Smooth muscle cell (in vitro differentiated cells): Measurements from ENCODE around the gene USP53. TPM values are rescaled to one million over a fixed set of nuclear protein-coding genes. Genes with fewer than 3 reads are reported as not detected.
"Not testable (repeated sequence)": the region's sequence is repeated elsewhere in the genome, so short reads cannot be mapped to it uniquely, and the experiment has no call there.

Source experiments
- DNase-seq: peaks from one replicate; lab custom pipeline; 2025; ENCODE audit not compliant: unreplicated experiment; lab: John Stamatoyannopoulos, UW
- H2AFZ ChIP-seq: fragments of 200-600 bp; sonication (generic); 2 replicates; pipeline ENCODE4 v1.6.0; 2016; ENCODE audit warnings: antibody characterized with exemption, low read depth, mild to moderate bottlenecking
- H3F3A ChIP-seq: fragments of 200-600 bp; sonication (generic); 2 replicates; pipeline ENCODE4 v1.6.0; 2017; ENCODE audit warnings: antibody characterized with exemption, low read depth
- H3K27ac ChIP-seq: fragments of 200-600 bp; sonication (generic); 2 replicates; pipeline ENCODE4 v1.5.1; 2016; ENCODE audit warnings: low read depth, mild to moderate bottlenecking
- H3K27me3 ChIP-seq: fragments of 200-600 bp; sonication (generic); 2 replicates; pipeline ENCODE4 v1.6.1; 2016; ENCODE audit warnings: low read depth, mild to moderate bottlenecking
- H3K36me3 ChIP-seq: fragments of 200-600 bp; sonication (generic); 2 replicates; pipeline ENCODE4 v1.5.1; 2016; ENCODE audit warnings: low read depth
- H3K4me1 ChIP-seq: fragments of 200-600 bp; sonication (generic); 2 replicates; pipeline ENCODE4 v1.5.1; 2016; ENCODE audit warnings: low read depth
- H3K4me2 ChIP-seq: fragments of 200-600 bp; sonication (generic); 2 replicates; pipeline ENCODE4 v1.6.0; 2016; ENCODE audit warnings: mild to moderate bottlenecking
- H3K4me3 ChIP-seq: fragments of 200-600 bp; sonication (generic); 2 replicates; pipeline ENCODE4 v1.5.1; 2016; ENCODE audit warnings: mild to moderate bottlenecking
- H3K79me2 ChIP-seq: fragments of 200-600 bp; sonication (generic); 2 replicates; pipeline ENCODE4 v1.6.0; 2016; ENCODE audit warnings: low read depth, mild to moderate bottlenecking
- H3K9ac ChIP-seq: fragments of 200-600 bp; sonication (generic); 2 replicates; pipeline ENCODE4 v1.6.0; 2016; ENCODE audit warnings: low read depth
- H3K9me3 ChIP-seq: fragments of 200-600 bp; sonication (generic); replicated peaks from 2 replicates; pipeline ENCODE4 v1.5.1; 2016; ENCODE audit warnings: low read depth
- H4K20me1 ChIP-seq: fragments of 200-600 bp; sonication (generic); 2 replicates; pipeline ENCODE4 v1.6.0; 2016; ENCODE audit warnings: low read depth
- CTCF ChIP-seq: fragments of 200-600 bp; sonication (generic); IDR thresholded peaks from 2 replicates; pipeline ENCODE4 v1.5.1; 2017; ENCODE audit warnings: borderline replicate concordance, mild to moderate bottlenecking, antibody characterized with exemption; ENCODE audit not compliant: insufficient read depth, poor library complexity, severe bottlenecking
- WGBS: methylation state at CpG from one replicate; pipeline ENCODE4 v1.1.7; 2016; ENCODE audit warnings: low lambda C conversion rate; 5-methylcytosine and 5-hydroxymethylcytosine counted together
- polyA plus RNA-seq: library from polyadenylated mRNA; unstranded; fragments of >200 nt; fragmentation: Nextera tagmentation; extraction: Ambion mirVana; gene quantifications from 2 replicates; pipeline ENCODE4 v1.2.1, GENCODE V29; 2016
- total RNA-seq: library from RNA; depleted of rRNA; stranded (reverse); fragments of >200 nt; gene quantifications from 2 replicates; pipeline ENCODE4 v1.2.3, GENCODE V29; 2014

The USP53 gene
- total and polyA plus RNA-seq, 2 experiments from 2014 or later, result 4.2 to 16.3 TPM

- H3K27ac ChIP-seq, result no peak within 1 kb of the TSS
- H4K20me1 ChIP-seq, result no peaks in the 10 kb centered on the region
- H3K4me1 ChIP-seq, result no peaks in the 10 kb centered on the region
- no peak within 1 kb of the TSS for H3K4me2 ChIP-seq
- DNase-seq, result no peak
- H3K9ac ChIP-seq, result no peak within 1 kb of the TSS
- no peaks in the 10 kb centered on the region for H3F3A ChIP-seq
- H3K79me2 ChIP-seq, result no peaks in the 10 kb centered on the region
- TF ChIP-seq CTCF, result no peak
- H2AFZ ChIP-seq, result no peak within 1 kb of the TSS
- peak within 1 kb of the TSS; percentile 15 for H3K4me3 ChIP-seq
- H3K9me3 ChIP-seq, result no peaks in the 10 kb centered on the region
- H3K27me3 ChIP-seq, result peaks cover 5% of the 10 kb centered on the region
- H3K36me3 ChIP-seq, result no peaks in the 10 kb centered on the region
- 85% methylated on average over 6 of the region's 6 CpGs for WGBS
Observed at GRCh38 chr4:119321921-119322687, 109.6 kb downstream of the USP53 start, which contains the start of gene FABP2. Gene FABP2 (minus strand): TSS chr4:119322138. CDS start chr4:119322102, 36 bp downstream.

- H3F3A ChIP-seq, result no peaks in the 10 kb centered on the region
- H3K27ac ChIP-seq, result no peak overlapping the region
- H3K4me3 ChIP-seq, result no peak overlapping the region
- no peak overlapping the region for H3K9ac ChIP-seq
- 83% methylated on average over 2 of the region's 2 CpGs for WGBS
- DNase-seq, result no peak
- no peak overlapping the region for H2AFZ ChIP-seq
- no peaks in the 10 kb centered on the region for H3K36me3 ChIP-seq
- H3K79me2 ChIP-seq, result no peaks in the 10 kb centered on the region
- TF ChIP-seq CTCF, result no peak
- H3K9me3 ChIP-seq, result no peaks in the 10 kb centered on the region
- H4K20me1 ChIP-seq, result no peaks in the 10 kb centered on the region
- H3K27me3 ChIP-seq, result peaks cover 3% of the 10 kb centered on the region
- no peak overlapping the region for H3K4me2 ChIP-seq
- H3K4me1 ChIP-seq, result no peaks in the 10 kb centered on the region
Observed at GRCh38 chr4:119328695-119329094, 116.2 kb downstream of the USP53 start.

GRCh38 chr4:119329835-119330620 is 117.5 kb downstream of the USP53 start:
- H3K27me3 ChIP-seq, result peaks cover 3% of the 10 kb centered on the region
- H3K9me3 ChIP-seq, result no peaks in the 10 kb centered on the region
- H3K4me3 ChIP-seq, result no peak overlapping the region
- no peak overlapping the region for H3K9ac ChIP-seq
- DNase-seq, result no peak
- no peak overlapping the region for H3K27ac ChIP-seq
- H3K4me2 ChIP-seq, result no peak overlapping the region
- no peak overlapping the region for H2AFZ ChIP-seq
- H3F3A ChIP-seq, result no peaks in the 10 kb centered on the region
- no peaks in the 10 kb centered on the region for H3K4me1 ChIP-seq
- no peak for TF ChIP-seq CTCF
- no peaks in the 10 kb centered on the region for H3K36me3 ChIP-seq
- H4K20me1 ChIP-seq, result no peaks in the 10 kb centered on the region
- whole genome bisulfite sequencing, result 43% methylated on average over 2 of the region's 2 CpGs
- H3K79me2 ChIP-seq, result no peaks in the 10 kb centered on the region

GRCh38 chr4:119336332-119336979 is 123.9 kb downstream of the USP53 start:
- not testable (repeated sequence) for H3K9ac ChIP-seq, H3K36me3 ChIP-seq, H2AFZ ChIP-seq, H4K20me1 ChIP-seq, H3F3A ChIP-seq, H3K4me1 ChIP-seq, H3K79me2 ChIP-seq, H3K4me3 ChIP-seq, DNase-seq, H3K27ac ChIP-seq, H3K9me3 ChIP-seq, H3K27me3 ChIP-seq, H3K4me2 ChIP-seq
- 79% methylated on average over 4 of the region's 4 CpGs for WGBS
